OCI-LY1 (cell line): ENCODE results near the gene CXCR2.

Experiments used
- H2AFZ ChIP-seq: fragments of 200-600 bp; sonication (generic), shearing (Covaris generic); 2 replicates; pipeline ENCODE4 v1.6.0; 2014; ENCODE audit warnings: antibody characterized with exemption, mild to moderate bottlenecking, low read length
- H3F3A ChIP-seq: fragments of 200-600 bp; sonication (generic), shearing (Covaris generic); 2 replicates; pipeline ENCODE4 v1.6.0; 2014; ENCODE audit warnings: mild to moderate bottlenecking, antibody characterized with exemption, low read length, moderate library complexity; ENCODE audit not compliant: insufficient read depth
- H3K27ac ChIP-seq: fragments of 200-600 bp; sonication (generic); 2 replicates; pipeline ENCODE4 v1.5.1; 2014; ENCODE audit warnings: low read length, mixed run types, mild to moderate bottlenecking, low read depth; ENCODE audit not compliant: poor library complexity, severe bottlenecking
- H3K27me3 ChIP-seq: fragments of 200-600 bp; sonication (generic); 2 replicates; pipeline ENCODE4 v1.6.0; 2014; ENCODE audit warnings: antibody characterized with exemption, mild to moderate bottlenecking, low read length, moderate library complexity; ENCODE audit not compliant: insufficient read depth
- H3K36me3 ChIP-seq: fragments of 200-600 bp; sonication (generic); 2 replicates; pipeline ENCODE4 v1.6.1; 2014; ENCODE audit warnings: mild to moderate bottlenecking, antibody characterized with exemption, low read length, moderate library complexity, mixed read lengths; ENCODE audit not compliant: insufficient read depth
- H3K4me1 ChIP-seq: fragments of 200-600 bp; sonication (generic); 2 replicates; pipeline ENCODE4 v1.5.1; 2014; ENCODE audit warnings: mild to moderate bottlenecking, low read length, moderate library complexity; ENCODE audit not compliant: insufficient read depth, severe bottlenecking
- H3K4me2 ChIP-seq: fragments of 200-600 bp; sonication (generic), shearing (Covaris generic); 2 replicates; pipeline ENCODE4 v1.6.1; 2014; ENCODE audit warnings: low read length
- H3K4me3 ChIP-seq: fragments of 200-600 bp; sonication (generic); 2 replicates; pipeline ENCODE4 v1.5.1; 2014; ENCODE audit warnings: low read length, low read depth, mild to moderate bottlenecking, mixed read lengths; ENCODE audit not compliant: poor library complexity, severe bottlenecking
- H3K79me2 ChIP-seq: fragments of 200-600 bp; shearing (Covaris generic); 2 replicates; pipeline ENCODE4 v1.6.1; 2016; ENCODE audit warnings: mixed run types, low read length, mixed read lengths; ENCODE audit not compliant: insufficient read depth
- H3K9ac ChIP-seq: fragments of 200-600 bp; sonication (generic), shearing (Covaris generic); 2 replicates; pipeline ENCODE4 v1.6.1; 2014; ENCODE audit warnings: mild to moderate bottlenecking, low read length, mixed read lengths
- H3K9me2 ChIP-seq: fragments of 200-600 bp; sonication (generic), shearing (Covaris generic); 2 replicates; pipeline ENCODE4 v1.6.1; 2014; ENCODE audit warnings: low read depth, mild to moderate bottlenecking, low read length, mixed read lengths
- H3K9me3 ChIP-seq: fragments of 200-600 bp; shearing (Covaris generic); 2 replicates; pipeline ENCODE4 v1.6.1; 2014; ENCODE audit warnings: low read length, mixed read lengths
- H4K20me1 ChIP-seq: fragments of 200-600 bp; sonication (generic), shearing (Covaris generic); 2 replicates; pipeline ENCODE4 v1.6.0; 2016; ENCODE audit warnings: mild to moderate bottlenecking, low read length; ENCODE audit not compliant: insufficient read depth
- CTCF ChIP-seq: fragments of 200-600 bp; sonication (generic), shearing (Covaris generic); IDR thresholded peaks from 2 replicates; pipeline ENCODE4 v1.5.1; 2017; ENCODE audit warnings: mild to moderate bottlenecking, antibody characterized with exemption, low read length, moderate library complexity, mixed read lengths
- EZH2 ChIP-seq: fragments of 200-600 bp; sonication (generic), shearing (Covaris generic); IDR thresholded peaks from 2 replicates; pipeline ENCODE4 v1.8.0; 2017; ENCODE audit warnings: borderline replicate concordance, mixed run types, mild to moderate bottlenecking, antibody characterized with exemption, low read length, moderate library complexity, mixed read lengths

CXCR2 gene

GRCh38 chr2:218172845-218173244 is 47.0 kb downstream of the CXCR2 start:
- H3K4me1 ChIP-seq: no peaks in the 10 kb centered on the region
- no peak overlapping the region for H3K27ac ChIP-seq
- no peaks in the 10 kb centered on the region for H3K9me3 ChIP-seq
- H3F3A ChIP-seq: no peaks in the 10 kb centered on the region
- H3K9ac ChIP-seq: no peak overlapping the region
- no peak overlapping the region for H3K4me3 ChIP-seq
- H2AFZ ChIP-seq: no peak overlapping the region
- no peaks in the 10 kb centered on the region for H3K27me3 ChIP-seq
- H3K36me3 ChIP-seq: no peaks in the 10 kb centered on the region
- H4K20me1 ChIP-seq: no peaks in the 10 kb centered on the region
- no peaks in the 10 kb centered on the region for H3K9me2 ChIP-seq
- H3K79me2 ChIP-seq: no peaks in the 10 kb centered on the region
- no peak overlapping the region for H3K4me2 ChIP-seq
- TF ChIP-seq EZH2 (no peak), CTCF (no peak)

GRCh38 chr2:218179782-218180181 is 54.0 kb downstream of the CXCR2 start:
- TF ChIP-seq CTCF (no peak), EZH2 (no peak)
- no peaks in the 10 kb centered on the region for H3K9me2 ChIP-seq

GRCh38 chr2:218180467-218181114 is 54.8 kb downstream of the CXCR2 start:
- H3K9me2 ChIP-seq: no peaks in the 10 kb centered on the region
- no peaks in the 10 kb centered on the region for H3F3A ChIP-seq
- TF ChIP-seq CTCF: no peak
- TF ChIP-seq EZH2: no peak
- peaks cover 8% of the 10 kb centered on the region; the same call in 1 of the 2 replicates for H3K27me3 ChIP-seq
- H3K79me2 ChIP-seq: no peaks in the 10 kb centered on the region
- no peaks in the 10 kb centered on the region for H3K9me3 ChIP-seq
- H4K20me1 ChIP-seq: no peaks in the 10 kb centered on the region
- H3K4me3 ChIP-seq: no peak overlapping the region
- H3K4me2 ChIP-seq: no peak overlapping the region
- no peak overlapping the region for H3K27ac ChIP-seq
- no peak overlapping the region for H2AFZ ChIP-seq
- no peak overlapping the region for H3K9ac ChIP-seq
- no peaks in the 10 kb centered on the region for H3K36me3 ChIP-seq
- H3K4me1 ChIP-seq: no peaks in the 10 kb centered on the region

More at GRCh38 chr2:218179782-218180181, 54.0 kb downstream of the CXCR2 start:
- Histone ChIP-seq H3K9ac (no peak overlapping the region), H4K20me1 (no peaks in the 10 kb centered on the region), H2AFZ (no peak overlapping the region), H3K4me2 (no peak overlapping the region), H3F3A (no peaks in the 10 kb centered on the region), H3K79me2 (no peaks in the 10 kb centered on the region), H3K27ac (no peak overlapping the region), H3K4me1 (no peaks in the 10 kb centered on the region), H3K36me3 (no peaks in the 10 kb centered on the region), H3K27me3 (peaks cover 8% of the 10 kb centered on the region; the same call in 1 of the 2 replicates), H3K4me3 (no peak overlapping the region), H3K9me3 (no peaks in the 10 kb centered on the region)
